Choroid plexus epithelial cell (primary cell): ENCODE results near the gene MAVS.
A peak's percentile ranks its signal among the peaks of the same experiment; 100 is the strongest.
"Not testable (repeated sequence)": the region's sequence is repeated elsewhere in the genome, so short reads cannot be mapped to it uniquely, and the experiment has no call there.

Experiments used
- DNase-seq: peaks from one replicate; pipeline ENCODE4 v3.0.0-alpha.2; 2010; ENCODE audit warnings: low read depth
- H3K4me3 ChIP-seq: 2 replicates; pipeline ENCODE4 v1.5.1; 2011; ENCODE audit warnings: low read depth, mild to moderate bottlenecking, control low read depth, low read length, moderate library complexity
- CTCF ChIP-seq: conservative IDR thresholded peaks from 2 replicates; pipeline ENCODE4 v1.5.1; 2011; ENCODE audit warnings: low read depth, mild to moderate bottlenecking, control low read depth, inconsistent platforms, low read length, moderate library complexity

The MAVS gene

GRCh38 chr20:3820901-3821727 is 25.5 kb upstream of the MAVS start:
- peak overlapping the region; percentile 95 for H3K4me3 ChIP-seq
- TF ChIP-seq CTCF: no peak
- no peak for DNase-seq

DNA sequence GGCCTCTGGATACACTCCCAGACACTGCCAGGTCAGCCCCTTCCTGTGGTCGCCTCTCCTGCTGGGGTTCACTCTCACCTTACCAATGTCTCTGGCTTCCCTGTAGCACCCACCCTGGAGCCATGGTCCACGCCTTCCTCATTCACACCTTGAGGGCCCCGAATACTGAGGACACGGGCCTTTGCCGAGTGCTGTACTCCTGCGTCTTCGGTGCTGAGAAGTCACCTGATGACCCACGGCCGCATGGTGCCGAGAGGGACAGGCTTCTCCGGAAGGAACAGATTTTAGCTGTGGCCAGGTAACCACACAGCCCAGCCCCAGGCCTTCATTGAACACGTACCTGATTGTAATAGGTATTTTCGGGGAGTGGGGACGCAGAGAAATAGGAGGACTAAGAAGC is 24.6 kb upstream of the MAVS start:
- DNase-seq: no peak
- no peak overlapping the region for H3K4me3 ChIP-seq
- no peak for TF ChIP-seq CTCF

- H3K4me3 ChIP-seq: no peak overlapping the region
- no peak for TF ChIP-seq CTCF
- no peak for DNase-seq
Observed at GRCh38 chr20:3823881-3824280, 22.8 kb upstream of the MAVS start.

GRCh38 chr20:3825526-3825925 is 21.1 kb upstream of the MAVS start:
- DNase-seq: no peak
- no peak for TF ChIP-seq CTCF
- no peak overlapping the region for H3K4me3 ChIP-seq

DNA sequence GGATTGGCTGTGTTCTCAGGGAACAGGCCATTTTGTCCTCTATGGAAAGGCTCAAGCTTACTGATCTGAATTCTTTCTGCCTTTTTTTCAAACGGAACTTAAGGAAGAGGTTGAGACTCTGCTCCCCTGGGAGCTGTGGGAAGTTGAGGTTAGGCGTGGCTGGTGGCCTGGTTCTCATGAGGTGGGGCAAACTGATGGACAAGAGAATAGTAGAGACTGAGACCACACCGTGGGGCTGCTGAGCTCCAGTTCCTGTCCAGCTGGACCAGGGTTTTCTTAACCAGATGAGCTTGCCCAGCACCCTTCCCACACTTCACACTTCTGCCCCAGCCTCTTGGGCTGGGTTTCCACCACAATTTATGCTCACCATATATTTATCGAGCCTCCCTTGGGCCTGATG is 20.2 kb upstream of the MAVS start:
- no peak for TF ChIP-seq CTCF
- no peak for DNase-seq
- no peak overlapping the region for H3K4me3 ChIP-seq

DNA sequence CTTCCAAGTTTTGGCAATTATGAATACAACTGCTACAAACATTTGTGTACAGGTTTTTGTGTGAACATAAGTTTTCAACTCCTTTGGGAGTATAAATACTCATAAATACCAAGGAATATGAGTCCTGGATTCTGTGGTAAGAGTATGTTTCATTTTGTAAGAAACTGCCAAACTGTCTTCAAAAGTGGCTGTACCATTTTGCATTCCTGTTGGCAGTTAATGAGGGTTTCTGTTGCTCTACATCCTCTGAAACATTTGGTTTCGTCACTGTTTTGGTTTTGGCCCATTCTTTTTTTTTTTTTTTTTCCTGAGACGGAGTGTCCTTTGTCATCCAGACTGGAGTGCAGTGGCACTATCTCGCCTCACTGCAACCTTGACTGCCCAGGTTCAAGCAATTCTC is 17.8 kb upstream of the MAVS start:
- H3K4me3 ChIP-seq: no peak overlapping the region
- TF ChIP-seq CTCF: no peak
- DNase-seq: no peak

DNA sequence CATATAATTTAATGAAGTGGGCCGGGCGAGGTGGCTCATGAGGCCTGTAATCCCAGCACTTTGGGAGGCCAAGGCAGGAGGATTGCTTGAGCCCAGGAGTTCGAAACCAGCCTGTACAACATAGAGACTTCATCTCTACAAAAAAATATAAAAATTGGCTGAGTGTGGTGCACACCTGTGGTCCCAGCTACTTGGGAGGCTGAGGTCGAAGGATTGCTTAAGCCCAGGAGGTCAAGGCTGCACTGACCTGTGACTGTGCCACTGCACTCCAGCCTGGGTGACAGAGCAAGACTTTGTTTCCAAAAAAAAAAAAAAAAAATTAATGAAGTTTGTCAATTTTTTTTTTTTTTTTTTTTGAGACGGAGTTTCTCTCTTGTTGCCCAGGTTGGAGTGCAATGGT is 16.7 kb upstream of the MAVS start:
- not testable (repeated sequence) for DNase-seq, H3K4me3 ChIP-seq
